ENCODE measurements around the gene SCUBE3.

DNA sequence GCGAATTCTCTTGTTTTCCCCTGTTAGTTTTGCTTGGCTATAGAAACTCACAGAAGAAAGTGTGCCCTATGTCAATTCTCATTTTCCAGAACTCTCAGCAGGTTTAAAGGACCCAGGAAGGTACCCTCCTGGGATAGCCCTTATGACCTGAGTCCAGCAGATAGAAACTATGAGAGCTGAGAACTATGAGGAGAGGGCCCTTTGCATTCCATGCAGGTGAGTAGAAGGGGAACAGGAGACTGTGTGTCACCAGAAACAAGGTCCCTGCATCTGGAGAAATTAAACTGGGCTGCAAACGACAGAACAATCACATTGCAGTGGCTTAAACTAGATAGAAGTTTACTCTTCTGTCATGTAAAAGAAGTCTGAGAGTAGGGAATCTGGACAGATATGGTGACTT lies 35.7 kb upstream of the SCUBE3 start:
- TF ChIP-seq, protein P1, sequence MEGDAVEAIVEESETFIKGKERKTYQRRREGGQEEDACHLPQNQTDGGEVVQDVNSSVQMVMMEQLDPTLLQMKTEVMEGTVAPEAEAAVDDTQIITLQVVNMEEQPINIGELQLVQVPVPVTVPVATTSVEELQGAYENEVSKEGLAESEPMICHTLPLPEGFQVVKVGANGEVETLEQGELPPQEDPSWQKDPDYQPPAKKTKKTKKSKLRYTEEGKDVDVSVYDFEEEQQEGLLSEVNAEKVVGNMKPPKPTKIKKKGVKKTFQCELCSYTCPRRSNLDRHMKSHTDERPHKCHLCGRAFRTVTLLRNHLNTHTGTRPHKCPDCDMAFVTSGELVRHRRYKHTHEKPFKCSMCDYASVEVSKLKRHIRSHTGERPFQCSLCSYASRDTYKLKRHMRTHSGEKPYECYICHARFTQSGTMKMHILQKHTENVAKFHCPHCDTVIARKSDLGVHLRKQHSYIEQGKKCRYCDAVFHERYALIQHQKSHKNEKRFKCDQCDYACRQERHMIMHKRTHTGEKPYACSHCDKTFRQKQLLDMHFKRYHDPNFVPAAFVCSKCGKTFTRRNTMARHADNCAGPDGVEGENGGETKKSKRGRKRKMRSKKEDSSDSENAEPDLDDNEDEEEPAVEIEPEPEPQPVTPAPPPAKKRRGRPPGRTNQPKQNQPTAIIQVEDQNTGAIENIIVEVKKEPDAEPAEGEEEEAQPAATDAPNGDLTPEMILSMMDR (IDR thresholded peaks at IDR 0.05): no peak
- no peak for TF ChIP-seq POLR2A (IDR thresholded peaks at IDR 0.05)
